GM18508 (cell line): ENCODE measurements around the gene PCDH11X.
"Not testable (repeated sequence)": the region's sequence is repeated elsewhere in the genome, so short reads cannot be mapped to it uniquely, and the experiment has no call there.

Experiments used
- ATAC-seq: cut with Tn5 transposase; IDR thresholded peaks from one replicate; pipeline ENCODE4 v1.9.1; 2021; ENCODE audit warnings: moderate number of reproducible peaks; ENCODE audit not compliant: insufficient read depth, unreplicated experiment

PCDH11X gene

GRCh38 chrX:91779135-91779534, at the start of gene PCDH11X:
Gene PCDH11X (plus strand): TSS chrX:91779375. CDS start chrX:91835505, 56,130 bp downstream.
- not testable (repeated sequence) for ATAC-seq

- ATAC-seq = not testable (repeated sequence)
These were observed 31.7 kb upstream of the PCDH11X start for GRCh38 chrX:91747446-91747845.

DNA sequence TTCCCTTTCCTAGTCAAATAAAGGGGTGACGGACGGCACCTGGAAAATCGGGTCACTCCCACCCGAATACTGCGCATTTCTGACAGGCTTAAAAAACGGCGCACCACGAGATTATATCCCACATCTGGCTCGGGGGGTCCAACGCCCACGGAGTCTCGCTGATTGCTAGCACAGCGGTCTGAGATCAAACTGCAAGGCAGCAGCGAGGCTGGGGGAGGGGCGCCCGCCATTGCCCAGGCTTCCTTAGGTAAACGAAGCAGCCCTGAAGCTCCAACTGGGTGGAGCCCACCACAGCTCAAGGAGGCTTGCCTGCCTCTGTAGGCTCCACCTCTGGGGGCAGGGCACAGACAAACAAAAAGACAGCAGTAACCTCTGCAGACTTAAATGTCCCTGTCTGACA, 26.2 kb upstream of the PCDH11X start:
- not testable (repeated sequence) for ATAC-seq

DNA sequence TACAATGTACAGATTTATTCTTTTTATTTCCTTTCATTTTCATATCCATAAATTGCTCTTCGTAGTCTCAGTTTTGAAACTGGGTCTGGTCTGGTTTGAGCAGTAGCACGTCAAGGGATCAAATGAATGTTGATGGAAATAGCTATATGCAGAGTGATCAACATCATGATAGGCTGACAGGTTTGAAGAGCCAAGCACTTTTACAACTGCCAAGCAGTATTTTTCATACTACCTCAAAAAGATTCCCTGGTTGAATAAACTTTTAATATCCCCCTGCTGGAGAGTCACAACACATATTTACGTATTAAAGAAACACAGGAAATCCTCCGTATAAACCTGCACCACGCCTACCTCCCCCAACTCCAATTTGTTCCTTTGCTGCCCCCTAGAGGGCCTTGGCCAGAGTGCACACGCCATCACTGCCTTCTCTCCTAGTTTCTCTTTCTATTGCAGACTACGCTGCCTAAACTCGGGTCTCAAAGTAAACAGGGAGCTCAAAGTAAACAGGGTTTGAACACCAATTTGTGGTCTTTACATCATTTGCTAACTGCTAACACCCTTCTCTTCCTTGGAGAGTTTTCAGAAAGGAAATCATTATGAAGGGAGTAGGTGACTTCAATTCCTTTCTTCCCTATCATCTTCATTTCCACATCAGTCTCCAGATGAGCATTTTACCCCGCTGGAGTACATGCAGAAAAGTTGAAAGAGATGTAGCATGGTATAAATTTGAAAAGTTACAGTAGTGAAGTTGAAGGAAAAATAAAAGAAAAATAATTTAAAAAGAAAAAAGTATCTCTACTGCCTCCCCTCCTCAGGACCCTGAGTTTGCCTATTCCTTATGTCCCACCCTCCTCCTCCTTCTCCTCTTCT, 8.3 kb upstream of the PCDH11X start:
- peak; percentile 93 for ATAC-seq

DNA sequence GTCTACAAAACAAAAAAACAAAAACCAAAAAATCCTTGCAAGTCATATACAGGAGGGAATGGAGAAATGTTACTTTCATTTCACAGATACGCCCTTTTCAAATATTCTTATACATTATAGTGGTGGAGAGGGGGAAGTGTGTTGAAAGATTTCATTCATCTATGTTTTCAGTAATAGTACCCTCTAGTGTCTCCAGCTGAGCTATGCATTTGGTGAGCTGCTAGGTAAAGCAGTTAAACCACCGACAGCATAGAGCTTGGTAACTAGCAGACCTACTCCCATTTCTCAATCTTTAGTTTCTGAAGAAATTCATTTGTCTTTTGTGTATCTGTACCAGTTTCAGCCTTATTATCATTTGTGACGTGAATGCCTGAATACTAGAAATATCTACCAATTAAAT, 5.2 kb upstream of the PCDH11X start:
- ATAC-seq = not testable (repeated sequence)

DNA sequence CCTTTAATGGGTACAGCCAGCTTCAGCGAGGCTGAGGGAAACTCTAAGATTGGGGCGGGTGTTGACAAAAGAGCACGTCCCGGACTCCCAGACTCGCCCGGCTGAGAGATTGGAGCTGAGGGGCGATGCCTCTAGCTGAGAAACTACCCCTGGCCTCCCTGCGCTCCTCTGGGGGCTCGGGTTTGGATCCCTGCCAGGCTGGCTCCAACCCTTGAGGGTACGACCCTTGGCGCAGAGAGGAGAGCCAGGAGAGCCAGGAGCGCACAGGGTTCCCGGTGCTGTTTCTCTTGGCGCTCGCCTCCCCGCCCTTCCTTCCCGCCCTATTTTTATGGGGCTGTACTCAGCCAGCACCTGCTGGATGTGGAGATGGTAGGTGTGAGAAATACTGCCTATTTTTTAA, 833 bp downstream of the PCDH11X start:
- ATAC-seq = not testable (repeated sequence)

DNA sequence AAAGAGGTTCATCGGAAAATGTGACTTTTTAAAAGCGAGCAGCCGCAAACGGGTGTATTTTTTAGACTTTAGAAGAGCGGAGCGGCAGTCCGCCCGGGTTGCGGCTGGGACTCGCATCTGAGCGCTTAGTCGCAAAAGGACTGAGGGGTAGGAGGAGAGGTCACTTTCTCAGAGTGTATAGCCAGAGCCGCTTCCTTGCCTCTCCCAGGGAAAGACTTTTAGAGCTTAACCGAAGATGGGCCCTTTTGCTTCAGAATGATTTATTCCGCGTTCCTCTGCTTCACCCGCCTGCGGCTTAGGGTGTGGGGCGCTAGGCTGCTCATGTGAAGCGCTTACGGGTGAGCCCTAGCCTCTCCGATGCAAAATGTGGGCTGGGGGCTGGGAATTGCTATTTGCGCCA, 1.5 kb downstream of the PCDH11X start:
- ATAC-seq = not testable (repeated sequence)

- not testable (repeated sequence) for ATAC-seq
These were observed 2.6 kb downstream of the PCDH11X start for GRCh38 chrX:91781553-91782298.

- not testable (repeated sequence) for ATAC-seq
These were observed 3.6 kb downstream of the PCDH11X start for GRCh38 chrX:91782825-91783224.

- not testable (repeated sequence) for ATAC-seq
These were observed 38.4 kb downstream of the PCDH11X start for GRCh38 chrX:91817537-91817936.

GRCh38 chrX:91825321-91825720, 46.1 kb downstream of the PCDH11X start:
- not testable (repeated sequence) for ATAC-seq
